Stimulated activated CD8-positive, alpha-beta memory T cell treated with anti-CD3 and anti-CD28 coated beads, Interleukin-7, amount 100 ng/mL, for 24 hours (primary cell): ENCODE results near the gene TM9SF1.

ENCODE experiments used
- DNase-seq: peaks from one replicate; pipeline ENCODE4 v3.0.0-alpha.2; 2020; ENCODE audit warnings: low read depth

The TM9SF1 gene

DNA sequence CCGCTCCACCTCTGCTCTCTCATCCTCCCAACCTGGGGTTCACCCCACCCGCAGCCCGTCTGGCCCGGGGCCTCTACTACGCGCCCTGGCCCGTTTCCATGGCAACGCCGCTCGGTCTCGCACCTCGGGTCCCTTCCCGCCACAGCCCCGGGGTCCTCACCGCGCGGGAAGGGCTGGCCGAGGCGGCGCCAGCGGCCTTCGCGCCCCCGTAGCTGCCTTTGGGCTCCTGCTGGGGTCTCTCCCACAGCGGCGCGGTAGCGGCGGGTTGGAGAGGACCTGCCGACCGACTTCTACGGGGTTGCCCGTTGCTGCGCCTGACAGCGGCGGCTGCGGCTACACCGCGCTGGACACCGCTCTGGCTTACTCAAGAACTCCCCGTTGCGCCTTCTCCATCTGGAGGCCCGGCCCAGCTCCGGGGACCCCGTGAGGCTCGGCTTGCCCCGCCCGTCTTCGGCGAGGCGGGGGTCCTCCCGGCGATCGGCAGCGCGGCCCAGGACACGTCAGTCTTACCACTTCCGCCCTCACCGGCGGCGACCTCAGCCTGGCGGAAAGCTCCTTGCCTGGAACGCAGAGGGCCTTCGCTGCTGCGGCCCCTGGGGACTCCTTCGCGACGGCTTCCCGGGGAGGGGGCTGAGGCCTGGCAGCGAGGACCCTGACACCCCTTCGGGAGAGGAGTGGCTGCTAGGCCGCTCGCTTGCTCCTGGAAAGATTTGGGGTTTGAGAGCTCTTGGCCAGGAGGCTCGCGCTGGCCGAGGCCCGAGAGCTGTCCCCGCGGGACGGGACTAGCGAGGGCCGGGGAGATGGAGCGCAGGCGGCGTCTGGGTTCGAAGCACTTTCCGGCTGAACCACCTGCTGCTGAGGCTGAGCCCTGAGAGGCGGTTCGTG lies at the start of gene TM9SF1:
TSS of gene TM9SF1 (minus strand) at position 256 of the 885 bp plus-strand sequence. CDS start 422 bp downstream, outside the sequence.
- DNase-seq, result peak; percentile 69

DNA sequence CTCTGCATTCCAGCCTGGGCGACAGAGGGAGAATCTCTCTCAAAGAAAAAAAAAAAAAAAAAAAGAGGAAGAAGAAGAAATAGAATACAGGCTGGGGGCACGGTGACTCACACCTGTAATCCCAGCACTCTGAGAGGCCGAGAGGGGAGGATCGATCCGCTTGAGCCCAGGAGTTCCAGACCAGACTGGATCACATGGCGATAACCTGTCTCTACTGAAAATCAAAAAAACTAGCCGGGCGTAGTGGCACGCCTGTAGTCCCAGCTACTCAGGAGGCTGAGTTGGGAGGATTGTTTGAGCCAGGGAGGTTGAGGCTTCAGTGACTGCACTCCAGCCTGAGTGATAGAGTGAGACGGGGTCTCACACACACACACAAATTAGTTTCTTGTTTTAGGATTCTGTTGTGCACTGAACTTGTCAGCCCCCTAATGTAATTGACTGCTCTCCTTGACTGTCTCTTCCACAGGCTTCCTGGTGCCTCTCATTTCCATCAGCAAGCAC lies 48.1 kb upstream of the TM9SF1 start:
- DNase-seq, result no peak

DNA sequence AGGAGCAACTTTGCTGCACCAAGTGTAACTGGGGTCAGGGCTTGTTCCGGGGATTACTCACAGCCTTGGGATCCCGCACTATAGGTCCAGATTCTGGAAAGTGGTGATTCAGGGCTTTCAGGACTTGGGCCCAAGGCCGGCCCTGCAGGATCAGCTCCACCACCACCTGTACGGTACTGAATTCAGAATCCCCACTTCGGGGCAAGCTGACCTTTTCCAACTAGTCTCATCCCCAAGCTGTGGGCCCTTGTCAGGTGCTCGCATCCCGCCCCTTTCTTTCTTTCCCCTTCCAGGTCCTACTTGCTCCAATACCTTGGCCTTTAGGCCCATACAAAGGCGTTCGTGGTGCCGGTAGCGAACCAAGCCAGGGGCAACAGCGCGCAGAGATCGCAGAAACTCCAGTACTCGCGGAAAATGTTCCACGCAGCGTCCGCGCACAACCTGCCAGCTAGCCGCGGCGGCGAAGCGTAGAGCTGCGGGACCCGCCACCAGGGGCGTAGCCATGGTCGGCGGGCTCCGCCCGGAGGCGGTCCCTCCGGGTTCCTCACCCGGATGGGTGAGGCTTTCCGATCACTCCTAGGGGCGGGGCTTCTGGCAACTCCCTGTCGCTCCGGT lies 46.7 kb upstream of the TM9SF1 start:
- peak; percentile 83 for DNase-seq

GRCh38 chr14:24240110-24240918 lies 45.1 kb upstream of the TM9SF1 start:
- DNase-seq, result no peak

DNA sequence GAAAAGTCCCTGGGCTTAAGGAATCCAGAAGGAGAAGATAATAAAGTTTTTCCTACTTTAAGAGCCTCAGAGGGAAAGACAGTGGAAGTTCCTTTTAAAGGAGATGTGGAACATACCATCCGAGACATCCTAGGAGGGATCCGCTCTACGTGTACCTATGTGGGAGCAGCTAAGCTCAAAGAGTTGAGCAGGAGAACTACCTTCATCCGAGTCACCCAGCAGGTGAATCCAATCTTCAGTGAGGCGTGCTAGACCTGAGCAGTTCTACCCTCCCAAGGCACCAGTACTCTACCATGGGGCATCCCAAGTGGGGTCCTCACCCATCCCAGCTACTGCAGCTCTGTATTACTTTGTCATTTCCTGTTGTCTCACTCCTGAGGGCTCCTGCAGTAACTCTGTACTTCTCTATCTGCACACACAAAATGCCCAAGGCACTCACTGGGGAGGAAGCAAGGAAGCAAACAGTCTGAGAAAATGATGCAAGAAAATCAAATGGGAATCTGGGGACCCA lies 43.3 kb upstream of the TM9SF1 start:
- DNase-seq, result no peak

- no peak for DNase-seq
These were observed 42.9 kb upstream of the TM9SF1 start for GRCh38 chr14:24238123-24238522.

GRCh38 chr14:24237463-24237955 lies 42.3 kb upstream of the TM9SF1 start:
- no peak for DNase-seq

DNA sequence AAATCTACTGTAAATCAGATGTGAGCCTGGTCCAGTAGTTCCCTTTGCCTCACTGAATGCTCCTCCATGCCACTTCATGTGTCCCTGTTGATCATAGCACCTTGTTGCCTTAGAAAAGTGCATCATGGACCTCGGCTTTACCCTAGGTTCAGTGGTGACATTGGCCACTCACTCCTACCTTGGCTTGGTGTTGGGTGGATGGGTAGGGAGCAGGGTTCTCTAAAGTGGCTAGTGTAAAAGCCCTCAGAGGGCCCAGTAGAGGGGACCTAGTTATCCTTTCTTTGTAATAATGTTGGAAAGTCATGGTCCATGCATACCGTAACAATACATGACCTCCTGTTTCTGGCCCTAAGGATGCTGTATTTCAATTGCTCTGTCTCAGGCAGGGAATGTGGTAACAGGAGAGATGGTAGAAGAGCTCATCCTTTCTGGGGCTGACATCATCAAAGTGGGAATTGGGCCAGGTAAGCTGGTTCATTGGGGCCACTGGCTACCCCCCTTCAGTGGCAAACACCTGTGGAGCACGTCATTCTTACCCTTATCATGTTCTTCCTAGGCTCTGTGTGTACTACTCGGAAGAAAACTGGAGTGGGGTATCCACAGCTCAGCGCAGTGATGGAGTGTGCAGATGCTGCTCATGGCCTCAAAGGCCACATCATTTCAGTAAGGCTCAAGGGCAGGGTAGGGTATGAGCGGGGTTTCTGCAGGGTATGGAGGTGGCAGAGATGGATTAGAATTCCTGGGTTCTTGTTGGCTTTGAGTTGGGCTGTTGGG lies 41.6 kb upstream of the TM9SF1 start:
- no peak for DNase-seq

- DNase-seq, result no peak
These were observed 40.8 kb upstream of the TM9SF1 start for GRCh38 chr14:24235804-24236688.

DNA sequence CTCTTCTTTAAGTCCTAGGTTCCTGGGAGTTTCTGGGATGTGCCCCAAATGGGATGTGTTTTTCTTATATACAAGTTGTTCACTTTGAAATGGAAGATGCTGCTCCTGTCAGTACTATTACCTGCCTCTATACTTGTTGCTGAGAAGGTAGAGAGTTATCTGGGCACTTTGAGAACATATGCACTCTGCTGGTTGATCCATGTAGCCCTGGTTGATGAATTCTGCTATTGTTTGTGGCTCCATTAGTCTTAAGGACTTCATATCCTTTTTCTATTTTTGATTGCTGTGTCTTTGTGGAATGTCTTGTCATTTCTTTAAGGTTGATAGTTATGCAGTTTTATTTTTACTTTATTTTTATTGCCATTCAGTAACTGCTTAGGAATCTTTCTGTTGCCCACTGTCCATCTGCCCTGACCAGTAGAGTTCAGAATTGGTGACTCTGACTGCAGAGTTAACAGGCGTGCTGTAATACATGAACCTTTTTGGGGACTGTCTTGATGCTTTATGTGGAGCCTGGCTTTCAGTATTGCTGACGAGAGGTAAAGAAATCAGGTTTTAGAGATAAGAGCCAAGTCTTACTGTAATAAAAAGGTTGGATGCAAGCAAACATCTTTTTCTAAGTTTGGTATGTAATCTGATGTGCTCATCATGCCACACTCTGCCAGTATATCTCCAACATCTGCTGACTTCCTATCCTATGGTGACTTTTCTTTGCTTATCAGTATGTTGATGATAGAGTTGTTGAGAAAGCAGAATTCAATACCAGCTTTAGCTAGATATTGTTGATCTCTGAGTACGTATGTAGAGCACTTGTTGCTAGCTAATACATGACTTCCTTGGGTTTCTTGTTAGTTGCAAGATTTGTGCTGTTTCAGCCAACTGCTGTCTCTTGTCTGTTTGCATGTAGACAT lies 39.1 kb upstream of the TM9SF1 start:
- DNase-seq, result no peak

DNA sequence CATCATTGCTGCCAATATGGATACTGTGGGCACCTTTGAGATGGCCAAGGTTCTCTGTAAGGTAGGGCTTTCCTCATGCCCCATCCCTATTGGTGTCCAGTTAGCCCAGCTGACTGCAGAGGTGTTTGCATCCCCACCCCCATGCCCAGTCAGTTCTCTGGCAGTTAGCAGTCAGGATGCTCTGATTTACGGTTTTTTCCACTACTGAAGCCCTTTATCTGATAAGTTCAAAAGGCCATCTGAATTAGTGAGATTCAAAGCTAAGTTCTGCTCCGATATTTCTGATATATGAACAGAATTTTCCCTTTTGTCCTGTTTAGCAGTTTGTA lies 38.3 kb upstream of the TM9SF1 start:
- DNase-seq, result no peak

GRCh38 chr14:24232645-24233537 lies 37.6 kb upstream of the TM9SF1 start, which contains the start of gene GMPR2:
TSS of gene GMPR2 (plus strand) at chr14:24232929. CDS start at chr14:24233254, 325 bp downstream.
- no peak for DNase-seq

DNA sequence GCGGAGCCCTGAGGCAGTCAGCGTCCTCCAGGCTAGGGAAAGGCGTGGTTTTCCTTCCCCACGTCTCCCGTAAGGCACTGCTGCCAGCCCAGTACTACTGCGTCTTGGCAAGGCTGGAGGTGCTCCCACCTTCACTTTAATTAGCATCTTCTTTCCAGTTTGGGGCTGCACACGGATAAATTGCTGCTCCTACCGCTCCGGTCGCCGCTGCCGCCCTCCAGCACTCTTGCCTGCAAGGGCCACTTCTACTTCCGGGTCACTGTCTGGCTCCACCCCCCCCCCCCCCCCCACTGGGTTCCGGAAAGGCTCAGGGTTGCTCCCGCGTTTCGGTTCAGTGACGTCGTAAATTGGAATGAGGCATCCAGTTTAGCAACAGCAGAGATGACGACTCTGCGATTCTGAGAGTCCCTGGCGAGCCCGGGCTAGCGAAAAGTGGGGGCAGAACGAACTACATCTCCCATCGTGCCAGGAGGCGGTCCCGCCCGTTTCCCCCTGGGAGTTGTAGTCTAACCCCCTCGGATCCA lies 36.9 kb upstream of the TM9SF1 start, which contains the start of gene NEDD8:
TSS of gene NEDD8 (minus strand) at position 247 of the 524 bp plus-strand sequence. CDS start at position 147, 100 bp downstream.
- DNase-seq, result peak; percentile 81

DNA sequence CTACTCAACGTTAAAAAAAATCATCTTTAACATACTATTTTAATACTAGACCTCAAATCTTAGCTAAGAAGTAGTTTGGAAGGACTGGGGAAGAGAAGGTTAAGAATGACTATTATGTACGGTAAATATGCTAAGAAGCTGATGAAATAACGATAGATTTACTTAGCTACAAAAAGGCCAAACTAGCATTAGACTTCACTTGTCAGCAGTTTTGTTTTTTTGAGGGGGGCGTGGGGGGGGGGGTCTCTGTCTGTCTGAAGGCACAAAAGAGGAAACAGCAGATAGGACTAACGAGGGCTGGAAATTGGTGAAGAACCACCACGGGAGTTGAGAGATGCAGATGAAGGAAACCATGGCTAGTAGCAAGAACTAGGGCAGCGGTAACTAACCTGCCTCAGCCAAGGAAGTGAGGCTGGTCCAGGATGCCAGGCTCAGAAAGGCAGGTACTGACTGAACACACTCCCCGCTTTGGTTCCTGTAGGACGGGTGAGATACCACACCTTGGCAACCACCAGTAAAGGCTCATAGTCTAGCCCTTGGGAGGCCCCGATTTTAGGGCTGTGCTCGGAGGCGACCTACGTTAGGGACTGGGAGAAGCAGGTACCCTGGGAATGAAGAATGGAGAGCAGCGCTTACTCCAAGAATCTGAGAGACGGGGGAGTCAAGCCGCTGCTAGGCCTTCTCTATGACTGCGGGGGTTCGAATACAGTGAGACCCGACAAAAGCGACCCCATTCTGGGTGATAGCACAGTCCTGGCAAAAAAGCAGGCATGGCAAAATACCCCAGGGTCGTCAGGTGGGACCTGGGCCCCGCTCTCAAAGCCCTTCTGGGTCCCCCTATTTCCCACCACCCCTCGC lies 36.3 kb upstream of the TM9SF1 start:
- no peak for DNase-seq

GRCh38 chr14:24228902-24229301 lies 33.7 kb upstream of the TM9SF1 start:
- no peak for DNase-seq

DNA sequence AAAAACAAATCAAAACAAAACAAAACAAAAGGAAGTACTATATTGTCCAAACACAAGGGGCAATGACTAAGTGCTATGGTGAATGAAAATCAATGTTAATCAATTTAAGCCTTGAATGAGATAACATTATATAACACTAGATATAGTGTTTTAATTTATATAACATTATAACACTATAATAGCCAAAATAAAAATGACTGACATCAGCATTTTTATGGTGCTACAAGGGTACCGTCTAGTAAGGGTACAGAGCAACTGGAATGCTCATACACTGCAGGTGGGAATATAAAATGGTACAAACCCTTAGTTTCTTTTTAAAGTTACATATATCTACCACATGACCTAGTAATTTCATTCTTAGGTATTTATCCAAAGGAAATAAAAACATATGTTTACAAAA lies 31.2 kb upstream of the TM9SF1 start:
- no peak for DNase-seq

DNA sequence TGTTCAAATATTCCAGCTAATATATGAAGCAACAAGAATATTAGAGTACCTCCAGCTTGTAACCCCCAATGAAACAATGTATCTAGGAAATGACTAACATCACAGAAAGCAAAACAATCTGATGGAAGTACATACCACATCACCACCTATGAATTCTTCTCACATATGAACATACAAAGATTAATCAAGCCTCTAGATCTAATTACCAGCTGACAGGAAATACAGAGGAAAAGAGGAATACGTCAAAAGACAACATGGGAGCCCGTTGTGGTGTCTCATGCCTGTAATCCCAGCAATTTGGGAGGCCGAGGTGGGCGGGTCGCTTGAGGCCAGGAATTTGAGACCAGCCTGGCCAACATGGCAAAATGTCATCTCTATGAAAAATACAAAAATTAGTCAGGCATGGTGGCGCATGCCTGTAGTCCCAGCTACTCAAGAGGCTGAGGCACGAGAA lies 29.4 kb upstream of the TM9SF1 start:
- DNase-seq, result no peak
